Thyroid gland (tissue), 4 donors: Measurements from ENCODE around the gene DKC1. TPM values are rescaled to one million over a fixed set of nuclear protein-coding genes. Genes with fewer than 3 reads are reported as not detected.
"Not testable (repeated sequence)": the region's sequence is repeated elsewhere in the genome, so short reads cannot be mapped to it uniquely, and the experiment has no call there.

Source experiments
- DNase-seq, 2 donors: peaks; one replicate each; pipeline ENCODE4 v3.0.0-alpha.2; 2019
- H3K27ac ChIP-seq, 3 donors: fragments of 200-600 bp; sonication (generic); 1 replicate in 2 of 3; 2 replicates in 1 of 3; pipeline ENCODE4 v1.5.1; 2016 to 2019; ENCODE audit warnings: mild to moderate bottlenecking in 1 of 3, moderate library complexity in 1 of 3
- H3K27me3 ChIP-seq: fragments of 200-600 bp; sonication (generic); one replicate; pipeline ENCODE4 v1.5.1; 2019
- H3K36me3 ChIP-seq, 2 donors: fragments of 200-600 bp; sonication (generic); one replicate each; pipeline ENCODE4 v1.5.1; 2016 to 2019
- H3K4me1 ChIP-seq, 2 donors: fragments of 200-600 bp; sonication (generic); one replicate each; pipeline ENCODE4 v1.5.1; 2017 to 2019
- H3K4me3 ChIP-seq, 3 donors: fragments of 200-600 bp; sonication (generic); replicated peaks in 1 of 3; 1 replicate in 2 of 3; 2 replicates in 1 of 3; pipeline ENCODE4 v1.5.1; 2016; ENCODE audit warnings: mild to moderate bottlenecking in 1 of 3
- H3K9me3 ChIP-seq: fragments of 200-600 bp; sonication (generic); one replicate; pipeline ENCODE4 v1.5.1; 2017
- POLR2A ChIP-seq, 2 donors: fragments of 450-650 bp; IDR thresholded peaks; one replicate each; pipeline ENCODE4 v1.6.1; 2017; ENCODE audit warnings: antibody characterized with exemption in 2 of 2, mild to moderate bottlenecking in 2 of 2, moderate library complexity in 1 of 2
- WGBS, 2 donors: methylation state at CpG; one replicate each; pipeline ENCODE4 v1.1.5; 2017; 5-methylcytosine and 5-hydroxymethylcytosine counted together
- intact Hi-C: fragments of 100-400 bp; cut with DNase I; formaldehyde crosslinking; loops from one replicate; pipeline ENCODE4 v1.15.1; 2023
- total RNA-seq, 4 donors: library from RNA; depleted of rRNA; stranded (reverse); fragments of >200 nt; gene quantifications; one replicate each; pipeline ENCODE4 v1.2.3, GENCODE V29; 2016
- TF ChIP-seq, protein P1 (sequence below), 6 experiments: fragments of 200-600 bp in 3 of 6; fragments of 450-650 bp in 3 of 6; sonication (generic) in 3 of 6; IDR thresholded peaks; one replicate each; pipeline ENCODE4 v1.5.1; 2016 to 2019; ENCODE audit warnings: antibody characterized with exemption in 6 of 6, mild to moderate bottlenecking in 2 of 6, inconsistent platforms in 1 of 6, moderate library complexity in 1 of 6

DKC1 gene
- total RNA-seq, 4 donors from 2014 or later: 33.8 to 41.5 (median 35.2) TPM

DNA sequence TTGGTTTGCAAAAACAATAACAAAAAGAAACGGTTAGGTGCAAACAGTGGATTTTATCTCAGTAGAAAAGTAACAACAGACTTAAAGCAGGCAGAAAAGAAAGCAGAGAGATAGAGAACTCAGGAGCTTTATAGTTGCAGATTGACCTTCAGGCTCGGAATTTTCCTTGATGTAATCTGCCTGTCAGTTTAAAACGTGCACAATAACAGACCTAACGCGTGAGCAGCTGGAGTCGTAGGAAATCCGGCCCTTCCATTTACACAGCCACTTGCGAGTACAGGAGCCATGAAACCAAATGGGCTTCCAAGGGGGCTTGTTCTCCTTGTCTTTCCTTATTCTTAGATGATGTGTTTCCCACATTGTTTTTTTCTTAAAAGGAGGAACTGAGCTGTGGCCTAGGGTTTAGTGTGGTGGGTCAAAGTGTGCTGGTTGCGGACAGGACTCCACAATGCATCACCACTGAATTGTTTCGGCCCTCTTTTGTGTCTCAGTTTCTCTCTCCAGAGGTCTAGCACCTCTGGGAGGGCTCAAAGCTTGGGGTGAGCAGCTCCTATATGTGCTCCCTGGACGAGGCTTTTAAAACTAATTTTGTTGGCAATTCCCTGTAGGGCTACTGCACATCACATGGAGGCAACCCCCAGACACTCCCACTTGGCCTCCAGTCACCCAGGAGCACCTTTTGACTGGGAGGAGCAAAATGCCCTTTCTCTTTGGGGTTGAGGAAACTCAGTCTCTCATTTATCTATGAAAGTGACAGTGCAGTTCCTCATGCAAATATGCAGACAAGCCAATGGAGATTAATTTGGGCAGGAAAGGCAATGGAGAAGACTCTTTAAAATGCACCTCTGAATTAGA, 56.5 kb downstream of the DKC1 start:
- Histone ChIP-seq H3K4me3 (no peak overlapping the region), H3K4me1 (no peaks in the 10 kb centered on the region), H3K27me3 (no peaks in the 10 kb centered on the region), H3K27ac (no peak overlapping the region), H3K9me3 (no peaks in the 10 kb centered on the region), H3K36me3 (no peaks in the 10 kb centered on the region)
- WGBS, 2 donors: 87 to 90% methylated on average over 11 of the region's 11 CpGs
- intact Hi-C loops: no loop called here
- DNase-seq: no peak
- TF ChIP-seq, protein P1, sequence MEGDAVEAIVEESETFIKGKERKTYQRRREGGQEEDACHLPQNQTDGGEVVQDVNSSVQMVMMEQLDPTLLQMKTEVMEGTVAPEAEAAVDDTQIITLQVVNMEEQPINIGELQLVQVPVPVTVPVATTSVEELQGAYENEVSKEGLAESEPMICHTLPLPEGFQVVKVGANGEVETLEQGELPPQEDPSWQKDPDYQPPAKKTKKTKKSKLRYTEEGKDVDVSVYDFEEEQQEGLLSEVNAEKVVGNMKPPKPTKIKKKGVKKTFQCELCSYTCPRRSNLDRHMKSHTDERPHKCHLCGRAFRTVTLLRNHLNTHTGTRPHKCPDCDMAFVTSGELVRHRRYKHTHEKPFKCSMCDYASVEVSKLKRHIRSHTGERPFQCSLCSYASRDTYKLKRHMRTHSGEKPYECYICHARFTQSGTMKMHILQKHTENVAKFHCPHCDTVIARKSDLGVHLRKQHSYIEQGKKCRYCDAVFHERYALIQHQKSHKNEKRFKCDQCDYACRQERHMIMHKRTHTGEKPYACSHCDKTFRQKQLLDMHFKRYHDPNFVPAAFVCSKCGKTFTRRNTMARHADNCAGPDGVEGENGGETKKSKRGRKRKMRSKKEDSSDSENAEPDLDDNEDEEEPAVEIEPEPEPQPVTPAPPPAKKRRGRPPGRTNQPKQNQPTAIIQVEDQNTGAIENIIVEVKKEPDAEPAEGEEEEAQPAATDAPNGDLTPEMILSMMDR (IDR thresholded peaks at IDR 0.05): no peak
- no peak for TF ChIP-seq POLR2A (IDR thresholded peaks at IDR 0.05)

DNA sequence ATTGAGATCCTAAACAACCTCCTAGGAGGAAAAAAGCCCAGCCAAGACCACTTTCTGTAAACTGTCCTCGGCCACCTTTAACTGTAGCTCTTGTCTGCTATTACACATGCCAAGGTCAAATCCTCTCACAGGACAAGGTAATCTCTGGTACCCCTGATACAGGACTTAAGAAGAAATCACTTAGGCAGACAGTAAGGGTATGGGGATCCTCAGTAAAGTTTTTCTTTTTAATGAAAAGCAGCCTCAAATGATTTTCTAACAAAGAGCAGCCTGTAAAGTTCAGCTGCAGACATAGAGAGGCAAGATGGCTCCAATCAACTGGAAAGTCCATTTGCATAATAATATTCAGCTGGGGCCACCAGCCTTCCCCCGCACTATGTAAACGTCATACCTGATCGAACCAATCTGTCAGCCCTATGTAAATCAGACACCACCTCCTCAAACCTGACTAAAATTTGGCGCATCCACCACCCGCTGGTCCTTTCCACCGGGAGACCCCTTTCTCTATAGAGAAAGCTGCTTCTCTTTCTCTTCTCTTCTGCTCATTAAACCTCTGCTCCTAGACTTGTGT, 57.2 kb downstream of the DKC1 start:
- H3K9me3 ChIP-seq: no peaks in the 10 kb centered on the region
- H3K27me3 ChIP-seq: no peaks in the 10 kb centered on the region
- no peak overlapping the region for H3K27ac ChIP-seq
- H3K36me3 ChIP-seq: no peaks in the 10 kb centered on the region
- 85 to 86% methylated on average over 7 of the region's 7 CpGs for WGBS, 2 donors
- no peak for DNase-seq
- H3K4me3 ChIP-seq: no peak overlapping the region
- no peaks in the 10 kb centered on the region for H3K4me1 ChIP-seq
- intact Hi-C loops: no loop called here
- TF ChIP-seq POLR2A (IDR thresholded peaks at IDR 0.05): no peak
- TF ChIP-seq, protein P1 (IDR thresholded peaks at IDR 0.05): no peak

DNA sequence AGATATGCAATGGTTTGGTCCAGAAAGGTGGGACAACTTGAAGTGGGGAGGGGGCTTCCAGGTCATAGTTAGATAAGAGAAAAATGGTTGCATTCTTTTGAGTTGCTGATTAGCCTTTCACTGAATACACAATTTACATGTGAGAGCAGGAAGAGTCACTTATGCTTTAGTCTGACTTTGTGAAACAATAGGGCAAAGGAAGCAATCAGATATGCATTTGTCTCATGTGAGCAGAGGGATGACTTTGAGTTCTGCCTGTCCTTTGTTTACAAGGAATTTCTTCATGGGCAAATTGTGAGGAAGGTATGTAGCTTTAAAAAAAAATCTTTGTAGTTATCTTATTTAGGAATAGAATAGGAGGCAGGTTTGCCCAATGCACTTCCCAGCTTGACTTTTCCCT, 58.9 kb downstream of the DKC1 start:
- intact Hi-C loops: no loop called here
- no peaks in the 10 kb centered on the region for H3K9me3 ChIP-seq

DNA sequence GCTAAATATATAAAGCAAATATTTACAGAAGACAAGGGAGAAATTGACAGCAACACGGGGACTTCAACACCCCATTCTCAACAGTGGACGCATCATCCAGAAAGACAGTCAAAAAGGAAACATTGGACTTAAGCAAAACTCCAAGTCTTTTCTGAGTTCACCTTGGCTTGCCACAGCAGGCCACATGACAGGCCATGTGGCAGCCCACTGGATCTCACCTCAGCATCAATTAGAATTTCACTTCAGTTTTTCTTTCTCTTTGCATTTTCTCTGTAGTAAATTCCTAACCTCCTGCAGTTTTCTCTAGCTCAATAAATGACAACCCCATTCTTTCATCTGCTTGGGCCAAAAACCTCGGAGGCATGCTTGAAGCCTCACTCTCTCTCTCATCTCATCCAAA, 59.4 kb downstream of the DKC1 start:
- Histone ChIP-seq H3K27ac (no peak overlapping the region), H3K4me3 (no peak overlapping the region), H3K27me3 (no peaks in the 10 kb centered on the region), H3K36me3 (no peaks in the 10 kb centered on the region), H3K4me1 (no peaks in the 10 kb centered on the region), H3K9me3 (no peaks in the 10 kb centered on the region)
- 79 to 88% methylated on average over 3 of the region's 3 CpGs for WGBS, 2 donors
- no peak for TF ChIP-seq POLR2A (IDR thresholded peaks at IDR 0.05)
- TF ChIP-seq, protein P1 (IDR thresholded peaks at IDR 0.05): no peak
- DNase-seq: no peak
- intact Hi-C loops: no loop called here

More for the DNA sequence above, 58.9 kb downstream of the DKC1 start:
- no peak for DNase-seq
- H3K27ac ChIP-seq: no peak overlapping the region
- no peaks in the 10 kb centered on the region for H3K36me3 ChIP-seq
- no peaks in the 10 kb centered on the region for H3K27me3 ChIP-seq
- H3K4me1 ChIP-seq: no peaks in the 10 kb centered on the region
- TF ChIP-seq, protein P1 (IDR thresholded peaks at IDR 0.05): no peak
- no peak for TF ChIP-seq POLR2A (IDR thresholded peaks at IDR 0.05)
- no peak overlapping the region for H3K4me3 ChIP-seq

DNA sequence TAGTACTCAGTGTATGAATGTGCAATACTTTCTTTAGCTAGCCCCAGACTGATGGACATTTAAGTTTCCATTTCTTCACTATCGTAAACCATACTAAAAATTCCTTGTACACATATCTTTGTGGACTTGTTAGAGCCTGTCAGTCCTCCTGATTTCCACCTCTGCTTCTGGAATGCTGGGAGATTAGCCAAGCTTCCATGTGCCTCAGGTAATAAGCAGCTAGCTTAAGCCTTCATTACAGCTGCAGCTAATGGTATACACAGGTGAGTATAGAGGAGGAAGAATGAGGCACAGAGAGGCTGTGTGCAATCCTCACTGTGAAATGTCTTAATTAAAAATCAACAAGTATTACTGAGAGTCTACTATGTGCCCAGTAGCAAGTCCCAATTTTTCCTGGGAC, 62.0 kb downstream of the DKC1 start:
- TF ChIP-seq, protein P1 (IDR thresholded peaks at IDR 0.05): no peak
- no peak for TF ChIP-seq POLR2A (IDR thresholded peaks at IDR 0.05)
- no peaks in the 10 kb centered on the region for H3K9me3 ChIP-seq
- H3K36me3 ChIP-seq: no peaks in the 10 kb centered on the region
- 87 to 96% methylated on average over 1 of the region's 1 CpG for WGBS, 2 donors
- H3K27me3 ChIP-seq: no peaks in the 10 kb centered on the region
- no peak for DNase-seq
- H3K4me1 ChIP-seq: no peaks in the 10 kb centered on the region
- no peak overlapping the region for H3K4me3 ChIP-seq
- intact Hi-C loops: no loop called here
- no peak overlapping the region for H3K27ac ChIP-seq

DNA sequence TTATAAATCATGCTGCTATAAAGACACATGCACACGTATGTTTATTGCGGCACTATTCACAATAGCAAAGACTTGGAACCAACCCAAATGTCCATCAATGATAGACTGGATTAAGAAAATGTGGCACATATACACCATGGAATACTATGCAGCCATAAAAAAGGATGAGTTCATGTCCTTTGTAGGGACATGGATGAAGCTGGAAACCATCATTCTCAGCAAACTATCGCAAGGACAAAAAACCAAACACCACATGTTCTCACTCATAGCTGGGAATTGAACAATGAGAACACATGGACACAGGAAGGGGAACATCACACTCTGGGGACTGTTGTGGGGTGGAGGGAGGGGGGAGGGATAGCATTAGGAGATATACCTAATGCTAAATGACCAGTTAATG, 62.9 kb downstream of the DKC1 start:
- H3K9me3 ChIP-seq, H3K4me1 ChIP-seq, H3K27ac ChIP-seq, H3K36me3 ChIP-seq, H3K27me3 ChIP-seq, intact Hi-C loops, H3K4me3 ChIP-seq, DNase-seq: not testable (repeated sequence)
- WGBS, 2 donors: no CpG with 5 or more reads among the region's 3 CpGs
